ENCODE measurements around the gene NBAS. TPM values are rescaled to one million over a fixed set of nuclear protein-coding genes. Genes with fewer than 3 reads are reported as not detected.
"Not testable (repeated sequence)": the region's sequence is repeated elsewhere in the genome, so short reads cannot be mapped to it uniquely, and the experiment has no call there.

NBAS gene
- total RNA-seq, 1 donor from 2014 or later = 29.7 TPM

- no peak for DNase-seq (ENCODE audit: low spot score)
Measured at GRCh38 chr2:15421753-15422152, 139.4 kb downstream of the NBAS start.

GRCh38 chr2:15415748-15416147, 145.4 kb downstream of the NBAS start:
- no peak for DNase-seq (ENCODE audit: low spot score)

GRCh38 chr2:15412779-15413178, 148.4 kb downstream of the NBAS start:
- DNase-seq (ENCODE audit: low spot score) = no peak

DNA sequence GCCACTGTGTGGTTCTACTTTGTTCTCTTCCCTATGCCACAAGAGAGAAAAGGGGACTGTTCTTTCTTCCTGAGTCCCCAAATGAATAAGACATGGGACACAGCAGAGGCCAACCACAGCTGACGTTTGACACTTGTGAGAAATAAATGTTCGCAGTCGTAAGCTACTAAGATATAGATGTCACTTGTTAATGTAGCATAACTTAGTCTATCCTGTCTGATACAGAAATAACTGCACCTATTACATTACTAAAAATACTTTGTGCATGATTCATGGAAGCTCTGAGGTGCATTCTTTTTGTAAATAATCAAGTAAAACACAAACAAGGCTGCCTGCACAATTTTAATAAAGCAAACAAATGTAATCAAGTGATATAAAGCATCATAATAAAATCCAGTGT, 148.8 kb downstream of the NBAS start:
- DNase-seq (ENCODE audit: low spot score) = no peak

GRCh38 chr2:15410884-15411283, 150.2 kb downstream of the NBAS start:
- DNase-seq (ENCODE audit: low spot score) = no peak

GRCh38 chr2:15408759-15409158, 152.4 kb downstream of the NBAS start:
- no peak for DNase-seq (ENCODE audit: low spot score)

GRCh38 chr2:15407666-15408065, 153.5 kb downstream of the NBAS start:
- DNase-seq (ENCODE audit: low spot score) = no peak

DNA sequence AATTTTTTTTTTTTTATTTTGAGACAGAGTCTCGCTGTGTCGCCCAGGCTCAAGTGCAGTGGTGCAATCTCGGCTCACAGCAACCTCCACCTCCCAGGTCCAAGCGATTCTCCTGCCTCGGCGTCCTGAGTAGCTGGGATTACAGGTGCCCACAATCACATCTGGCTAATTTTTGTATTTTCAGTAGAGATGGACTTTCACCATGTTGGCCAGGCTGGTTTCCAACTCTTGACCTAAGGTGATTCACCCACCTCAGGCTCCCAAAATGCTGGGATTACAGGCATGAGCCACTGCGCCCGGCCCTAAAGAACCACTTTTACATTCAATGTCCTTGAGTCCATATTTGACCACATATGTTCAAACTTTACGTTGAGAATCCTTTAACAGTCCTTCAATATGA, 156.6 kb downstream of the NBAS start:
- not testable (repeated sequence) for DNase-seq (ENCODE audit: low spot score)

GRCh38 chr2:15400240-15400826, 160.8 kb downstream of the NBAS start:
- no peak for DNase-seq (ENCODE audit: low spot score)

DNA sequence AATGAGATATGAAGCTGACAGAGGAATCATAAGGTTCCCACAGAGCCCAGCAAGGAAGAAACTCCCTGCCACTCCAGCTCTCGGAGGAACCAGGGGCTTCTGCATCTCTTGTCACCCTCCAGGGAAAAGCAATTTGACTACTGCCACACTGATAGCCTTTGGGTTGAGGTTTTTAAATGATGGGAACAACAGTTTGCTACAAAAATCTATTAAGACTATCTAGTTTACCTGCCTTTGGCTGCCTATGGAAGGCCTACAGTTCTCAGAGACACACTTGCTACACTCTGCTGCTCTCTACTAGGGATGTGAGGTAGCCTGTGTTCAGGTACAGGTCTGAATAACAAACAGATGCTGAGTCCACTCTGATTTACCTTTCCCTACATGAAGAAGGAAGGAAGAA, 161.9 kb downstream of the NBAS start:
- no peak for DNase-seq (ENCODE audit: low spot score)

GRCh38 chr2:15391751-15392150, 169.4 kb downstream of the NBAS start:
- DNase-seq (ENCODE audit: low spot score) = no peak

- no peak for DNase-seq (ENCODE audit: low spot score)
Measured at GRCh38 chr2:15389895-15390294, 171.2 kb downstream of the NBAS start.

- no peak for DNase-seq (ENCODE audit: low spot score)
Measured at GRCh38 chr2:15389326-15389700, 171.8 kb downstream of the NBAS start.

- no peak for DNase-seq (ENCODE audit: low spot score)
Measured at GRCh38 chr2:15388406-15389325, 172.5 kb downstream of the NBAS start.

DNA sequence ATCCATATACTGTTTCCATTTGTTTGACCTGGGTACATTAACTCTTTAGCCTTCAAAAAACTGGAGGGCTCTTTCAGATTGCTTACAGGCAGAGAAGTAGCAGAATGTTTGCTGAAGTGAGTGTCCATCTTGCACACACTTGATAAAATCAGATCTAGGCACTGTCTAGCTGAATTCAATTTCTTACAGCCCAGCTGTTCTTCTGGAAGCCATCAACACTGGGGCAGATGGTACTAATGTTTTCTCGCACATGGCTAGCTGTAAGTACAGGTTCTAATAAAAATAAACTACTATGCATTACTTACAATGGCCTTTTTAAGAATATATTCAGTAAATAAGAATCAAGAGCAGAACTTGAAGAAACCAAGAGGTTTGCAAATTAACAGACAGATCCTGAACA, 175.9 kb downstream of the NBAS start:
- DNase-seq (ENCODE audit: low spot score) = no peak

- DNase-seq (ENCODE audit: low spot score) = no peak
Measured at GRCh38 chr2:15383695-15384350, 177.3 kb downstream of the NBAS start.

DNA sequence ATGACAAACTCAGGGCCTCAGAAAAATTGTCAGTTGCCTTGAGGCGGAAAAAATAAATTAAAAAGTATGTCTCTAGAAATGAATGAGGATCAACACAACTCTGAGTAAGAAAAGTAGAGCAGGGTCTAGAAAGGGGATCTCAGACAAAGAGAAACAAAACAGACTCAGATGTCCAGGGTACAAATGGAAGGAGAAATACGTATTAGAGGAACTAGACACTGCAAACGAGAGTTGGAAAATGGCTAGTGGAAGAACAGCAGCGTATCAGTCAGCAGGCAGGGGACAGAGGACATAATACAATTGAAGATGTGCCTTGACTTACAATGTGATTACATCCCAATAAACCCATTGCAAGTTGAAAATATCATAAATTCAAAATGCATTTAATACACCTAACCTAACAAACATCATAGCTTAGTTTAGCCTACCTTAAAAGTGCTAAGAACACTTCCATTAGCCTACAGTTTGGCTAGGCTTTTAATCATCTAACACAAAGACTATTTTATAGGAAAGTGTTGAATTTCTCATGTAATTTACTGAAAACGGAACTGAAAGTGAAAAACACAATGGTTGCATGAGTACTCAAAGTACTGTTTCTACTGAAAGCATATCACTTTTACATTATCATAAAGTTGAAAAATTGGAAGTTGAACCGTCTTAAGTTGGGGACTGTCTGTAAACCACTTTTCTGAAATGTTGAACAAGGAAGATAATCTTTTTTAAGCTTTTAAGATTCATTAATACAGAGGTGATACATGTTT, 182.8 kb downstream of the NBAS start:
- no peak for DNase-seq (ENCODE audit: low spot score)

DNA sequence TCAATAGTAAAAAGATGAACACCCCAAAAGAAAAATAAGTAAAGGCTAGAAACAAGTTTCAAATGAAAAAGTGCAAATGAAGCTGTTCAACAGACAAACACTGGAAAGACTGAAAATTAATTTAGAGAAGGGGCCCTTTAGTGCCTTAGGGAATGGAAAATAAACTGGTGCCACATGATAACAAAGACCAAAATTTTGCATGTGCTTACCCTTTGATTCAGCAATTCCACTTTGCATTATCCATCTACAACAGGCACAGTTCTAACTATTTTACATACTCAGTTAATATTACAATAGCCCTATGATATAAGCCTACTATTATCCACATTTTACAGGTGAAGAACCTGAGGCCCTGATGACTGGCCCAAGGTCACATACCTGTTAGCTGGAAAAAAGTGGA, 183.9 kb downstream of the NBAS start:
- no peak for DNase-seq (ENCODE audit: low spot score)

- no peak for DNase-seq (ENCODE audit: low spot score)
Measured at GRCh38 chr2:15372019-15372418, 189.1 kb downstream of the NBAS start.

DNA sequence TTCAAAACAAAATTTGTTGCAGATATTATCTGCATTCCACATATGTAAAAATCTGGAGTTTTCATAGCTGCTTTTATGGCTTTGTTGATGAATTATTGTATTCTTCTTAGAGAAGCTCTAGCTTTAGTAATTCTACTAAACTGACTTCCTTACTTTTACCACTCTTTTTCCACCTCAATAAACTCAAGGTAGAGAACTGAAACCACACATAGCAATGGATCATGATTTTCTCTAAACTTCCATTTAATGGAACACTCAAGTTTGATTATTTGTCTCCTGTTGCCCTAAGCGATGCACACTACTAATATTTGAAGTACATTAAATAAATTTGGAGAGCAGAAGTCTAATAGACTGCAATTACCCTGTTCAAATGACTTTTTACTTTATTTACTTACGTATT, 192.0 kb downstream of the NBAS start:
- no peak for DNase-seq (ENCODE audit: low spot score)

DNA sequence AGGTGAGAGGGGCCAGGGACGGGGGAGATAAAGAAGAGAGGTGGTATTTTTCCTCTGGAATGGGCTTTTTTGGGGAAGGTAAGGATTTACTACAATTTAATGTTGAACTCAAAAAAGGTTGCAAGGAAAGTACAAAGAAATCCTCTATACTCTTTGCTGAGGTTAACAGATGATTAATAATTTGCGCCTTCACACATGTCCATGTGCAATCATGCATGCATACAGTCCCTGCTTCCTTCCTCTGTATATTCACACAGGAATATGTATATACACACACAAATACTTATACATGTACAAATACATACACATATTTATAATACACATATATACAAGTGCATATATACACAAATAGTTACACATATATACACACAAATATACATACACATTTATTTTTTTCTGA, 193.4 kb downstream of the NBAS start:
- DNase-seq (ENCODE audit: low spot score) = no peak

DNA sequence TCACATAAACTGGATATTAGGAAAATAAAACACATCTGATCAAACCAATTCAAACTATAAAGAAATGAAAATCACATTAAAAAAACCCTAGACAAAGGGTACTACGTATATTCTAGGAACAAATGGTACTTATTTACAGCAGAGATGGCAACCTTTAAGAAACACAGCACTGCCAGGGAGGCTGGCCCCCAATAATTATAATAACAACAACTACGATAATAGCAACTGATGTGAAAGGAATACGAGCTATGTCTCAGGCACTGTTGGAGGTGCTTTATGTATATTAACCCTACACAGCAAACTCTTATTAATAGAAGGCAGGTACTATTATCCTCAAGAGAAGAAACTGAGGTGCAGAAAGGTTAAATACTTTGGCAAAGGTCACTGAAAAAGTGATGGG, 193.9 kb downstream of the NBAS start:
- no peak for DNase-seq (ENCODE audit: low spot score)

All from mesenteric fat pad (tissue), 1 donor.